ENCODE measurements around the gene NUP210L. TPM values are rescaled to one million over a fixed set of nuclear protein-coding genes. Genes with fewer than 3 reads are reported as not detected.

The NUP210L gene
- total and polyA plus RNA-seq, 4 donors, result 0.08 TPM; not detected in 3

GRCh38 chr1:154157520-154158306 lies 2.8 kb upstream of the NUP210L start:
- no peak for DNase-seq (ENCODE audit: low spot score)
- Histone ChIP-seq H3K9me3 (ENCODE audit: control insufficient read depth in 4 of 4, low read length in 3 of 4) (peaks cover 0 to 3% (median under 1%) of the 10 kb centered on the region in 4 donors), H3K9ac (ENCODE audit: low read depth in 1 of 2, low read length in 2 of 2) (no peak overlapping the region), H3K27me3 (ENCODE audit: control insufficient read depth in 4 of 4, insufficient read depth in 4 of 4, low read length in 3 of 4) (no peaks in the 10 kb centered on the region), H3K36me3 (ENCODE audit: control insufficient read depth in 4 of 4, insufficient read depth in 3 of 4, low read depth in 1 of 4, low read length in 3 of 4) (peaks cover 4 to 43% (median 29%) of the 10 kb centered on the region in 4 donors), H3K4me3 (ENCODE audit: low read depth in 1 of 3, low read length in 3 of 3) (no peak overlapping the region), H3K4me1 (ENCODE audit: control insufficient read depth in 4 of 4, insufficient read depth in 4 of 4, low read length in 3 of 4) (no peaks in the 10 kb centered on the region), H3K27ac (ENCODE audit: low read depth in 1 of 2, low read length in 2 of 2) (no peak overlapping the region)
- WGBS, result 69% methylated on average over 7 of the region's 7 CpGs
- TF ChIP-seq YY1 (IDR thresholded peaks at IDR 0.05) (peak; percentile 19), RXRA (IDR thresholded peaks at IDR 0.05) (no peak)

DNA sequence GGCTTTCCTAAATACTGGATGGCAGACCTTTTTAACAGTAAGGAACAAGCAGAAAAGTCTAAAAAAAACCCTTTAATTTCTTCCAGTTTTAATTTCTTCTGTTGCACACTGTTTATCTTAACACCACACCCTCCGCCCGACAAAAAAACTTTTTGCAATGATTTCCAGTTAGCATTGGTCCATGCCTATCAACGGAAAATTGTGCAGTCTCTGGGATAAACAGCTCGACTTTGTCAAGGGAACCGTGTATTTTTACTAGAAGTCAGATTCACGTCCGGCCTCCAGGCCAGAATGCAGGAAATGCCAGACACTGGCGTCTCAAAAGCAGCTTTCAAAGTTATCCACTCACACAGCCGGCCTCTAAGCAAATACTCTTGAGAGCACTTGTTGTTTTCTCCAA lies 378 bp upstream of the NUP210L start:
- Histone ChIP-seq H3K27me3 (ENCODE audit: control insufficient read depth in 4 of 4, insufficient read depth in 4 of 4, low read length in 3 of 4) (no peaks in the 10 kb centered on the region), H3K4me1 (ENCODE audit: control insufficient read depth in 4 of 4, insufficient read depth in 4 of 4, low read length in 3 of 4) (peaks cover 0 to 2% (median 0%) of the 10 kb centered on the region in 4 donors), H3K9me3 (ENCODE audit: control insufficient read depth in 4 of 4, low read length in 3 of 4) (peaks cover 0 to 3% (median under 1%) of the 10 kb centered on the region in 4 donors), H3K36me3 (ENCODE audit: control insufficient read depth in 4 of 4, insufficient read depth in 3 of 4, low read depth in 1 of 4, low read length in 3 of 4) (peaks cover 3 to 35% (median 20%) of the 10 kb centered on the region in 4 donors), H3K27ac (ENCODE audit: low read depth in 1 of 2, low read length in 2 of 2) (peak overlapping the region in 1 of 2 donors; percentile 25), H3K9ac (ENCODE audit: low read depth in 1 of 2, low read length in 2 of 2) (no peak overlapping the region), H3K4me3 (ENCODE audit: low read depth in 1 of 3, low read length in 3 of 3) (no peak overlapping the region)
- no peak for TF ChIP-seq FOXA1 (IDR thresholded peaks at IDR 0.05)
- TF ChIP-seq GABPA (IDR thresholded peaks at IDR 0.05 in 1 of 2, conservative IDR thresholded peaks at IDR 0.05 in 1 of 2), result no peak
- TF ChIP-seq, protein P1, sequence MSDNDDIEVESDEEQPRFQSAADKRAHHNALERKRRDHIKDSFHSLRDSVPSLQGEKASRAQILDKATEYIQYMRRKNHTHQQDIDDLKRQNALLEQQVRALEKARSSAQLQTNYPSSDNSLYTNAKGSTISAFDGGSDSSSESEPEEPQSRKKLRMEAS (IDR thresholded peaks at IDR 0.05), result no peak
- TF ChIP-seq SP1 (IDR thresholded peaks at IDR 0.05), result peak; percentile 13
- TF ChIP-seq, protein P2, sequence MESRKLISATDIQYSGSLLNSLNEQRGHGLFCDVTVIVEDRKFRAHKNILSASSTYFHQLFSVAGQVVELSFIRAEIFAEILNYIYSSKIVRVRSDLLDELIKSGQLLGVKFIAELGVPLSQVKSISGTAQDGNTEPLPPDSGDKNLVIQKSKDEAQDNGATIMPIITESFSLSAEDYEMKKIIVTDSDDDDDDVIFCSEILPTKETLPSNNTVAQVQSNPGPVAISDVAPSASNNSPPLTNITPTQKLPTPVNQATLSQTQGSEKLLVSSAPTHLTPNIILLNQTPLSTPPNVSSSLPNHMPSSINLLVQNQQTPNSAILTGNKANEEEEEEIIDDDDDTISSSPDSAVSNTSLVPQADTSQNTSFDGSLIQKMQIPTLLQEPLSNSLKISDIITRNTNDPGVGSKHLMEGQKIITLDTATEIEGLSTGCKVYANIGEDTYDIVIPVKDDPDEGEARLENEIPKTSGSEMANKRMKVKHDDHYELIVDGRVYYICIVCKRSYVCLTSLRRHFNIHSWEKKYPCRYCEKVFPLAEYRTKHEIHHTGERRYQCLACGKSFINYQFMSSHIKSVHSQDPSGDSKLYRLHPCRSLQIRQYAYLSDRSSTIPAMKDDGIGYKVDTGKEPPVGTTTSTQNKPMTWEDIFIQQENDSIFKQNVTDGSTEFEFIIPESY (IDR thresholded peaks at IDR 0.05), result no peak
- no peak for DNase-seq (ENCODE audit: low spot score)
- WGBS, result 65% methylated on average over 9 of the region's 9 CpGs

- Histone ChIP-seq H3K27me3 (ENCODE audit: control insufficient read depth in 4 of 4, insufficient read depth in 4 of 4, low read length in 3 of 4) (no peaks in the 10 kb centered on the region), H3K9ac (ENCODE audit: low read depth in 1 of 2, low read length in 2 of 2) (no peak overlapping the region), H3K27ac (ENCODE audit: low read depth in 1 of 2, low read length in 2 of 2) (no peak overlapping the region), H3K4me1 (ENCODE audit: control insufficient read depth in 4 of 4, insufficient read depth in 4 of 4, low read length in 3 of 4) (peaks cover 0 to 2% (median 0%) of the 10 kb centered on the region in 4 donors), H3K9me3 (ENCODE audit: control insufficient read depth in 4 of 4, low read length in 3 of 4) (no peaks in the 10 kb centered on the region), H3K36me3 (ENCODE audit: control insufficient read depth in 4 of 4, insufficient read depth in 3 of 4, low read depth in 1 of 4, low read length in 3 of 4) (peaks cover 3 to 25% (median 14%) of the 10 kb centered on the region in 4 donors), H3K4me3 (ENCODE audit: low read depth in 1 of 3, low read length in 3 of 3) (no peak overlapping the region)
- 94% methylated on average over 6 of the region's 6 CpGs for WGBS
- no peak for DNase-seq (ENCODE audit: low spot score)
- TF ChIP-seq REST (IDR thresholded peaks at IDR 0.05) (no peak), NR2F2 (IDR thresholded peaks at IDR 0.05) (no peak), GABPA (IDR thresholded peaks at IDR 0.05 in 1 of 2, conservative IDR thresholded peaks at IDR 0.05 in 1 of 2) (no peak), HNF4G (IDR thresholded peaks at IDR 0.05) (no peak), HNF4A (conservative IDR thresholded peaks at IDR 0.05) (no peak), YY1 (IDR thresholded peaks at IDR 0.05) (no peak), FOXA2 (IDR thresholded peaks at IDR 0.05) (no peak), TAF1 (conservative IDR thresholded peaks at IDR 0.05) (no peak), SP1 (IDR thresholded peaks at IDR 0.05) (no peak), CTCF (IDR thresholded peaks at IDR 0.05; ENCODE audit: low read depth, low read length, missing input control) (no peak), RAD21 (IDR thresholded peaks at IDR 0.05) (no peak), RXRA (IDR thresholded peaks at IDR 0.05) (no peak)
- TF ChIP-seq, protein P1 (IDR thresholded peaks at IDR 0.05), result no peak
- TF ChIP-seq, protein P2 (IDR thresholded peaks at IDR 0.05), result no peak
- TF ChIP-seq, protein P3, sequence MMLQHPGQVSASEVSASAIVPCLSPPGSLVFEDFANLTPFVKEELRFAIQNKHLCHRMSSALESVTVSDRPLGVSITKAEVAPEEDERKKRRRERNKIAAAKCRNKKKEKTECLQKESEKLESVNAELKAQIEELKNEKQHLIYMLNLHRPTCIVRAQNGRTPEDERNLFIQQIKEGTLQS (IDR thresholded peaks at IDR 0.05), result no peak
These were observed 820 bp downstream of the NUP210L start for GRCh38 chr1:154154053-154154452.

Data from liver (tissue), 9 donors.